ENCODE results near the gene ASIC2. TPM values are rescaled to one million over a fixed set of nuclear protein-coding genes. Genes with fewer than 3 reads are reported as not detected.

The ASIC2 gene
- total and polyA plus RNA-seq, 9 of the 15 experiments (the other 6 are each of a cell fraction or from before 2014, with no cell fraction given), result not detected

GRCh38 chr17:33017366-33017765, 275.7 kb downstream of the ASIC2 start:
- no peak for TF ChIP-seq MTA2 (IDR thresholded peaks at IDR 0.05; ENCODE audit: low read depth)
- no peak for TF ChIP-seq FOXO4 (CRISPR knock-in tag; IDR thresholded peaks at IDR 0.05)
- no peak for TF ChIP-seq MYC (IDR thresholded peaks at IDR 0.05; ENCODE audit: low read depth, low read length)
- no peak for TF ChIP-seq MYC (CRISPR knock-in tag; IDR thresholded peaks at IDR 0.05; ENCODE audit: borderline replicate concordance, low read depth)
- no peak for TF ChIP-seq ZNF511 (CRISPR knock-in tag; IDR thresholded peaks at IDR 0.05)
- 0% methylated on average over 5 of the region's 5 CpGs for WGBS (ENCODE audit: insufficient coverage, low coverage, missing lambda C conversion rate)
- Histone ChIP-seq H3K27ac (ENCODE audit: extremely low read depth, low read depth, low read length) (no peak overlapping the region), H3K9me1 (ENCODE audit: control insufficient read depth, insufficient read depth, low read length) (peaks cover 3% of the 10 kb centered on the region), H3K9ac (ENCODE audit: insufficient read depth in 1 of 2, low read depth in 2 of 2, low read length in 2 of 2) (no peak overlapping the region), H3K36me3 (ENCODE audit: control insufficient read depth, insufficient read depth, low read length) (no peaks in the 10 kb centered on the region), H3K27me3 (ENCODE audit: control insufficient read depth in 2 of 2, insufficient read depth in 2 of 2, low read length in 2 of 2) (peaks cover 20 to 75% of the 10 kb centered on the region in 2 experiments), H3K4me2 (ENCODE audit: insufficient read depth, low read length) (no peak overlapping the region), H2AFZ (ENCODE audit: low read depth, low read length) (no peak overlapping the region), H3K9me3 (replicated peaks; ENCODE audit: control insufficient read depth, insufficient read depth, low read depth, low read length) (no peaks in the 10 kb centered on the region), H4K20me1 (replicated peaks; ENCODE audit: control insufficient read depth, insufficient read depth, low read length) (0 out of 2 replicates have a peak, but pooled peaks cover 5% of the 10 kb centered on the region), H3K4me3 (no peak overlapping the region), H3K4me1 (replicated peaks in 1 of 2; ENCODE audit: control insufficient read depth in 2 of 2, insufficient read depth in 2 of 2, low read length in 2 of 2) (peaks cover 0 to 3% of the 10 kb centered on the region in 2 experiments; a peak in 2 of 5 replicates), H3K79me2 (ENCODE audit: control insufficient read depth, insufficient read depth, low read length) (no peaks in the 10 kb centered on the region)
- ChIA-PET POLR2A (no interaction called here), CTCF (ENCODE audit: low intra/inter-chr PET ratio) (no interaction called here)
- no peak for ATAC-seq
- no TSS peak for BruUV-seq (replicated peaks)
- no peak for DNase-seq (ENCODE audit: extremely low read depth in 1 of 4, low spot score in 3 of 4)
- no peak for FAIRE-seq
- in situ Hi-C loops (cut with MboI) (no loop called here), intact Hi-C loops (cut with micrococcal nuclease) (no loop called here)
